Neuronal stem cell (in vitro differentiated cells): ENCODE data around the gene GON4L.

Source experiments
- DNase-seq: peaks from one replicate; pipeline ENCODE4 v3.0.0-alpha.2; 2013; ENCODE audit warnings: low spot score
- H2AFZ ChIP-seq: one replicate; pipeline ENCODE4 v1.6.1; 2013; ENCODE audit warnings: mild to moderate bottlenecking, low read length, inconsistent platforms
- H2AK5ac ChIP-seq: 2 replicates; pipeline ENCODE4 v1.6.1; 2013; ENCODE audit warnings: low read depth, mild to moderate bottlenecking, inconsistent platforms, low read length, moderate library complexity, mixed read lengths
- H2BK120ac ChIP-seq: 2 replicates; pipeline ENCODE4 v1.6.1; 2013; ENCODE audit warnings: low read depth, mild to moderate bottlenecking, inconsistent platforms, low read length, moderate library complexity, mixed read lengths
- H2BK12ac ChIP-seq: one replicate; pipeline ENCODE4 v1.6.1; 2013; ENCODE audit warnings: low read length, inconsistent platforms
- H2BK15ac ChIP-seq: 2 replicates; pipeline ENCODE4 v1.6.1; 2013; ENCODE audit warnings: mild to moderate bottlenecking, low read length, inconsistent platforms, mixed read lengths
- H2BK5ac ChIP-seq: one replicate; pipeline ENCODE4 v1.6.1; 2013; ENCODE audit warnings: inconsistent platforms, mild to moderate bottlenecking, low read length, moderate library complexity
- H3K14ac ChIP-seq: one replicate; pipeline ENCODE4 v1.6.1; 2013; ENCODE audit warnings: low read length, inconsistent platforms
- H3K18ac ChIP-seq: 2 replicates; pipeline ENCODE4 v1.6.1; 2013; ENCODE audit warnings: low read length, inconsistent platforms
- H3K23ac ChIP-seq: 2 replicates; pipeline ENCODE4 v1.6.1; 2013; ENCODE audit warnings: low read depth, mild to moderate bottlenecking, mixed read lengths, low read length, inconsistent platforms; ENCODE audit not compliant: poor library complexity
- H3K27ac ChIP-seq: replicated peaks from 3 replicates; pipeline ENCODE4 v1.5.1; 2013; ENCODE audit warnings: low read length, inconsistent platforms
- H3K27me3 ChIP-seq, 3 experiments: 2 replicates each; pipeline ENCODE4 v1.6.1; 2013; ENCODE audit warnings: low read length in 3 of 3, mild to moderate bottlenecking in 2 of 3, inconsistent platforms in 1 of 3, low read depth in 1 of 3, mixed read lengths in 1 of 3, moderate library complexity in 1 of 3; ENCODE audit not compliant: control insufficient read depth in 3 of 3, insufficient read depth in 3 of 3
- H3K36me3 ChIP-seq, 2 donors: replicated peaks in 1 of 2; 2 replicates each; pipeline ENCODE4 v1.6.1; 2013; ENCODE audit warnings: low read length in 2 of 2; ENCODE audit not compliant: control insufficient read depth in 2 of 2, insufficient read depth in 2 of 2
- H3K4ac ChIP-seq: 2 replicates; pipeline ENCODE4 v1.6.1; 2013; ENCODE audit warnings: inconsistent platforms, mild to moderate bottlenecking, low read length, moderate library complexity
- H3K4me1 ChIP-seq, 2 donors: 1 replicate in 1 of 2; 2 replicates in 1 of 2; pipeline ENCODE4 v1.6.1; 2013; ENCODE audit warnings: low read length in 2 of 2, low read depth in 1 of 2; ENCODE audit not compliant: control insufficient read depth in 2 of 2, insufficient read depth in 1 of 2
- H3K4me2 ChIP-seq: one replicate; pipeline ENCODE4 v1.6.1; 2013; ENCODE audit warnings: mild to moderate bottlenecking, low read length, inconsistent platforms; ENCODE audit not compliant: insufficient read depth, poor library complexity, severe bottlenecking
- H3K4me3 ChIP-seq, 2 donors: 2 replicates each; pipeline ENCODE4 v1.5.1; 2013; ENCODE audit warnings: low read length in 2 of 2, mild to moderate bottlenecking in 2 of 2, inconsistent platforms in 1 of 2, moderate library complexity in 1 of 2
- H3K79me1 ChIP-seq: one replicate; pipeline ENCODE4 v1.6.1; 2013; ENCODE audit warnings: low read depth, mild to moderate bottlenecking, inconsistent platforms, low read length, moderate library complexity
- H3K9ac ChIP-seq: one replicate; pipeline ENCODE4 v1.6.1; 2013; ENCODE audit warnings: mild to moderate bottlenecking, low read depth, low read length, inconsistent platforms; ENCODE audit not compliant: poor library complexity
- H3K9me3 ChIP-seq, 2 donors: replicated peaks in 1 of 2; 2 replicates each; pipeline versions ENCODE3 to v1.6.1; 2013; ENCODE audit warnings: low read length in 2 of 2, mild to moderate bottlenecking in 2 of 2, inconsistent platforms in 1 of 2, low read depth in 1 of 2, mixed read lengths in 1 of 2, moderate library complexity in 1 of 2; ENCODE audit not compliant: control insufficient read depth in 2 of 2, insufficient read depth in 1 of 2
- H4K8ac ChIP-seq: one replicate; pipeline ENCODE4 v1.6.1; 2013; ENCODE audit warnings: low read depth, mild to moderate bottlenecking, inconsistent platforms, low read length, moderate library complexity
- H4K91ac ChIP-seq: one replicate; pipeline ENCODE4 v1.6.1; 2013; ENCODE audit warnings: low read length, low read depth, mild to moderate bottlenecking, inconsistent platforms; ENCODE audit not compliant: poor library complexity
- WGBS, 2 donors: extraction: QIAGEN DNeasy Blood & Tissue Kit; methylation state at CpG; one replicate each; pipeline ENCODE4 v1.1.7; 2013; ENCODE audit warnings: missing lambda C conversion rate in 2 of 2, mixed read lengths in 1 of 2; ENCODE audit not compliant: insufficient read length in 2 of 2, insufficient replicate concordance in 1 of 2; ENCODE audit errors: extremely low coverage in 2 of 2; 5-methylcytosine and 5-hydroxymethylcytosine counted together

GON4L gene

DNA sequence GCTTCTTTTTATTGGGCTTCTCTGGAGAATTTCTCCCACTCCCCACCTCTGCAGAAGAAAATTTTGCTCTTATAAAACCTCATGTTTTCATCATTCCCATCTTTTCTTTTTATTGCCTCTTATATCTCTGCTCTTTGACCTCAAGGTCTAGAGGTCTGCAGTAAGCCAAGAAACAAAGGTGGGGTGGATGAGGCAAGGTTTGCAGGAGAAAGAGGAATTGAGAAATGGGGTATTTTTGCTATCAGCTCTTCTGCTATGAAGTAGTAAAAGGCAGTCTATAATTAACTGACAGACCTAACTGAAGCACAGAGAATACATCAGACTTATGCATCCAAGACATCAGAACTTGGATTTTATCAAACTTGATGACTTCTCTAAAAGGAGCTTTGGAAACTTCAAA, 25.2 kb upstream of the GON4L start:
- Histone ChIP-seq H3K36me3 (peaks cover 13 to 77% of the 10 kb centered on the region in 2 donors), H3K14ac (no peak overlapping the region)

DNA sequence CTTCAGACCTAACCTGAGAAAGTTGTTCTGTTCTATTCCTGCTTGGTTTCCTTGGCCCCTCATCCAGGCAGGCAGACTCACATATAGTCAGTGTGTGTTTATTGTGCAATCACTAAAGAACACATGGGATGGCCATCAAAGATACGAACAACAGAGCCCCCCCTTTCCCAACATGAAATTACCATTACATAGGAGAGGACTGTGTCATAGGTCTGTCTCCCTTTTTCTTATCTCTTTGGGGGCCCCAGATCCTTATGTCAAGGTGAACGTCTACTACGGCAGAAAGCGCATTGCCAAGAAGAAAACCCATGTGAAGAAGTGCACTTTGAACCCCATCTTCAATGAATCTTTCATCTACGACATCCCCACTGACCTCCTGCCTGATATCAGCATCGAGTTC, 23.9 kb upstream of the GON4L start:
- H3K23ac ChIP-seq = no peak overlapping the region
- H2BK15ac ChIP-seq = no peak overlapping the region
- H2AFZ ChIP-seq = no peak overlapping the region
- no peaks in the 10 kb centered on the region for H3K9me3 ChIP-seq
- no peak overlapping the region for H3K14ac ChIP-seq
- peaks cover 2 to 5% of the 10 kb centered on the region in 2 donors for H3K4me1 ChIP-seq
- no peak overlapping the region for H3K27ac ChIP-seq
- no peaks in the 10 kb centered on the region for H3K27me3 ChIP-seq
- no CpG with 5 or more reads among the region's 6 CpGs for WGBS, 2 donors
- no peak overlapping the region for H3K9ac ChIP-seq
- H2AK5ac ChIP-seq = no peak overlapping the region
- no peak overlapping the region for H4K91ac ChIP-seq
- H3K79me1 ChIP-seq = no peaks in the 10 kb centered on the region
- H3K4ac ChIP-seq = no peak overlapping the region
- no peak overlapping the region for H3K4me3 ChIP-seq
- DNase-seq = no peak
- H4K8ac ChIP-seq = no peak overlapping the region
- no peak overlapping the region for H2BK5ac ChIP-seq
- no peak overlapping the region for H2BK12ac ChIP-seq
- H3K36me3 ChIP-seq = peaks cover 13 to 77% of the 10 kb centered on the region in 2 donors
- H2BK120ac ChIP-seq = no peak overlapping the region
- H3K4me2 ChIP-seq = no peak overlapping the region
- H3K18ac ChIP-seq = no peak overlapping the region

More for the DNA sequence above, 25.2 kb upstream of the GON4L start:
- no peak overlapping the region for H3K4me3 ChIP-seq
- H3K4me1 ChIP-seq = peaks cover 2 to 5% of the 10 kb centered on the region in 2 donors
- no peak overlapping the region for H2BK5ac ChIP-seq
- H3K27me3 ChIP-seq = no peaks in the 10 kb centered on the region
- no peak overlapping the region for H2AFZ ChIP-seq
- no peak overlapping the region for H3K23ac ChIP-seq
- no peak overlapping the region for H4K91ac ChIP-seq
- no peak overlapping the region for H2AK5ac ChIP-seq
- no peak overlapping the region for H2BK120ac ChIP-seq
- H3K79me1 ChIP-seq = no peaks in the 10 kb centered on the region
- H3K4me2 ChIP-seq = no peak overlapping the region
- no peak overlapping the region for H2BK15ac ChIP-seq
- no peak overlapping the region for H3K18ac ChIP-seq
- no peak overlapping the region for H4K8ac ChIP-seq
- no peak overlapping the region for H2BK12ac ChIP-seq
- H3K4ac ChIP-seq = no peak overlapping the region
- no peak overlapping the region for H3K9ac ChIP-seq
- H3K9me3 ChIP-seq = no peaks in the 10 kb centered on the region
- H3K27ac ChIP-seq = no peak overlapping the region
- DNase-seq = no peak

DNA sequence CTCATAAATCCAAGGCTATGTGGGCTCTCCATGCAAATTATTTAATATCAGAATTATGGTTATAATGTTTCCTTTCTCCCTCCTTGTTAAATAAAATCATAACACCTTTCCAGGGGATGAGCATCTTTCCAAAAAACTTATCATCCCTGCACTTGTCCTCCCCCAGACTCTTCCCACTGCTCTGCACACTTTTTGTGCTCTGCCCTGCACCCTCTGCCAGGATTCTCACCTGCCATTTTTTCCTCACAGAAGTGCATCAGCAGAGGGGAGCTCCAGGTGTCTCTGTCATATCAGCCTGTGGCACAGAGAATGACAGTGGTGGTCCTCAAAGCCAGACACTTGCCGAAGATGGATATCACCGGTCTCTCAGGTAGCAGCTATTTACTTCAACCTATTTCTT, 23.2 kb upstream of the GON4L start:
- Histone ChIP-seq H3K18ac (no peak overlapping the region), H3K14ac (no peak overlapping the region), H3K23ac (no peak overlapping the region), H2BK12ac (no peak overlapping the region), H3K27ac (no peak overlapping the region), H3K4me2 (no peak overlapping the region), H3K27me3 (no peaks in the 10 kb centered on the region), H2BK120ac (no peak overlapping the region), H3K9ac (no peak overlapping the region), H3K4me3 (no peak overlapping the region), H4K8ac (no peak overlapping the region), H3K79me1 (no peaks in the 10 kb centered on the region), H2BK15ac (no peak overlapping the region), H2AFZ (no peak overlapping the region), H3K4ac (no peak overlapping the region), H3K9me3 (no peaks in the 10 kb centered on the region), H2AK5ac (no peak overlapping the region), H4K91ac (no peak overlapping the region), H2BK5ac (no peak overlapping the region), H3K36me3 (peaks cover 13 to 75% of the 10 kb centered on the region in 2 donors), H3K4me1 (peaks cover 2 to 5% of the 10 kb centered on the region in 2 donors)
- no peak for DNase-seq
- no CpG with 5 or more reads among the region's 2 CpGs for WGBS, 2 donors

DNA sequence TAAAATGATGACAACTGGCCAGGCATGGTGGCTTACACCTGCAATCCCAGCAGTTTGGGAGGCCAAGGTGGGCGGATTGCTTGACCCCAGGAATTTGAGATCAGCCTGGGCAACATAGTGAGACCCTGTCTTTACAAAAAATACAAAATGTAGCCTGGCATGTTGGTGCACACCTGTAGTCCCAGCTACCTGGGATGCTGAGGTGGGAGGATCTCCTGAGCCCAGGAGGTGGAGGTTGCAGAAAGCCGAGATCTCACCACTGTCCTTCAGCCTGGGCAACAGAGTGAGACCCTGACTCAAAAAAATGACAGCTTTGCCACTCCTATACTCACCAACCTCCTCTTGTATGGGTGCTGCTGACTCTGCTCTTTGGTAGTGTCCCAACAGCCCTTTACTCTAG, 20.9 kb upstream of the GON4L start:
- no peak for DNase-seq
- H2AFZ ChIP-seq = no peak overlapping the region
- H3K27ac ChIP-seq = no peak overlapping the region

More for the DNA sequence above, 20.9 kb upstream of the GON4L start:
- H3K4ac ChIP-seq = no peak overlapping the region
- H2BK12ac ChIP-seq = no peak overlapping the region
- no peaks in the 10 kb centered on the region for H3K79me1 ChIP-seq
- no peak overlapping the region for H3K14ac ChIP-seq
- peaks cover 10 to 65% of the 10 kb centered on the region in 2 donors for H3K36me3 ChIP-seq
- no peak overlapping the region for H3K4me3 ChIP-seq
- H2BK5ac ChIP-seq = no peak overlapping the region
- no peaks in the 10 kb centered on the region for H3K9me3 ChIP-seq
- no peak overlapping the region for H3K4me2 ChIP-seq
- H3K27me3 ChIP-seq = no peaks in the 10 kb centered on the region
- H2BK120ac ChIP-seq = no peak overlapping the region
- WGBS, 2 donors = no CpG with 5 or more reads among the region's 2 CpGs
- H3K18ac ChIP-seq = no peak overlapping the region
- H3K4me1 ChIP-seq = no peaks in the 10 kb centered on the region
- no peak overlapping the region for H3K9ac ChIP-seq
- no peak overlapping the region for H2BK15ac ChIP-seq
- H3K23ac ChIP-seq = no peak overlapping the region
- no peak overlapping the region for H4K91ac ChIP-seq
- H2AK5ac ChIP-seq = no peak overlapping the region
- no peak overlapping the region for H4K8ac ChIP-seq
